ENCODE measurements around the gene CIPC.
A peak's percentile ranks its signal among the peaks of the same experiment; 100 is the strongest.

Gene CIPC

DNA sequence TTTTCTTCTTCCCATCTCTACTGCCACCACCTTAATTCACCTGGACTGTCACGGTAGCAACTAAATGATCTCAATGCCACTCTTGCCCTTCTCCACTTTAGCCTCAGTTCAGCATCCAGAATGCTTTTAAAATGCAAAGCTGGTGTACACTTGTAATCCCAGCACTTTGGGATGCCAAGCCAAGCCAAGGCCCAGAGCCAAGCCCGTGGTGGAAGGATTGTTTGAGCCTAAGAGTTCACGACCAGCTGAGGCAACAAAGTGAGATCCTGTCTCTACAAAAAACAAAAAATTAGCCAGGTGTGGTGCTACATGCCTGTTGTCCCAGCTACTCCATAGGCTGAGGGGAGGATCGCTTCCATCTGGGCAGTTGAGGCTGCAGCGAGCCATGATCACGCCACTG lies 5.9 kb downstream of the CIPC start:
- DNase-seq (ENCODE audit: low read depth in 2 of 2): no peak

DNA sequence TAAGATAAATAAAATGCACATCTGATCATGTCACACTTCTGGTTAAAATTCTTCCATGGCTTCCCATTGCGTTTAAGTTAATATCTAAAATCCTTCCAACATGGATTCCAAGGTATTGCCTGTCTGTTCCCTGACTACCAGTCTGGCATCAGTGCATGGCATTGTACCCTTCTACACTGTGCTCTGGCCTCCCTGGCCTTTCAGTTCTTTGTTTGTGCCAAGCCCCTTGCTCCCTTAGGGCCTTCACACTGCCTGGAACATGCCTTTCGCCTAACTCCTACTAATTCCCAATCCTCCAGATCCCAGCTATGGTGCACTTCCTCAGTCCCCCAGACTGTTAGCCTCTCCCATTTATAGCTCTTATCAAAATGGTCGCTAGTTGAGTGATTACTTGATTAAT lies 6.3 kb downstream of the CIPC start:
- DNase-seq (ENCODE audit: low read depth in 2 of 2): no peak

DNA sequence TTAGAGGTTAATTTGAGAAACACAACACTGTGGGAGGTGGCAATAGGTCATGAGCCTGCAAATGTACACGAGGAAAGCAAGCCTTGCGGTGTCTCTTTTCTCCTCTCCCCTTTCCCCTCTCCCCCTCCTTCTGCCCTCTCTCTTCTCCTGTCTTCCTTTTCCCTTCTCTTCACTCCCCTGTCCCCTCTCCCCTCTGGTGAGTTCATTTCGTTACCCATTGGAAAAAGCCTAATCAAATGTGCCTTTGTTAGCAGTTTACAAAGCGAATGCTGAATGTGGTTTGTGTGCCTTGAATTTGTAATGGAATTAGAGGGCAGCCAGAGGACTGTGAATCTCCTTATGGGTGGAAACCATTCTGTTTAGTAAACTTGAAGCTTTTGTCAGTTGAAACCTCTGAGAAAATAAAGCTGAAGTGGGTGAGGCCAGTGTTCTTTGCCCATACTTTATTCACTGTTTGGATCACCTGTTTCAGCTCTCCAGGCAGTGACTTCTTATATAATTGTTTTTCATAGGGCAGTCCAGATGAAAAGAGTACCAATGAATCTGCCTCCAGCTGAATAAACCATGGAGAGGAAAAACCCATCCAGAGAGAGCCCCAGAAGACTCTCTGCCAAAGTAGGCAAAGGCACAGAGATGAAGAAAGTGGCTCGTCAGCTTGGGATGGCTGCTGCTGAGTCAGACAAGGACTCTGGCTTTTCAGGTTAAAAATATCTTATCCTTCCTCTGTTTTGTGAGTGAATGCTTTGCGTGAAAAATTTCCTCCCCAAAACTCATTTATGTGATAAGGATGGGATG lies 7.3 kb downstream of the CIPC start:
- no peak for DNase-seq (ENCODE audit: low read depth in 2 of 2)

DNA sequence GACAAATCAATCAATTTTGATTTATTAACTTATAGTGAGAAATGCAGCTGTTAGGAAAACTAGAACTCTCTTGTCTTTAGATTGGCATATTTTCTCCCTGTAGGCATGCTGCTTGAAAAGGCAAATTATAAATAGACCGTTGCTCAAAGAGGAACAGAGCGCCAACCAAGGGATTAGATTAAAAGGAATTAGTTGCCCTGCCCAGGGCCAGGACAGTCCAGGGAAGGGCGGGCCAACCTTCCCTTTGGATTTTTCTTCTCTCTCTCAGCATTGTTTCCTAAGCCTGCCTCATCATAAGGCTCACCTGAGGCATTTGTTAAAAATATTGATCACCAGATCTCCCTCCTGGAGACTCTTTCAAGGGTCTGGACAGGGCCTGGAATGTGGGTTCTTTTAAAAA lies 8.6 kb downstream of the CIPC start:
- DNase-seq (ENCODE audit: low read depth in 2 of 2): no peak

DNA sequence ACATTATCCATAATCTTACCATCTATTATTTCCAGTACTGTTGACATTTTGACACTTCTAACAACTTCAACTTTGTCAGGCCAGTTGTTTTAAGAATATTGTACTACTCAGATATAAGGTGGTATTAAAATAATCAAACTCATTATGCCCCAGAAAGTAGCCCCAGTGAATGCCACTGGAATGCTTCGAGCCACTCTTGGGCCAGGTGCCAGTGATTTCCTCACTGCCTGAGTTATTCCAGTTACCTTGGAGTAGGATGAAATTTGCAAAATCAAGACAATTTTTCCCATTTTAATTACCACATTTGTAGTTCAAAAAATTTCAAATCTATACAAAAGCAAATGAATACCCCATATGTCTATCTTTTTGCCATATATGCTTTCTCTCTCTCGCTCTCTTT lies 9.2 kb downstream of the CIPC start:
- no peak for DNase-seq (ENCODE audit: low read depth in 2 of 2)

DNA sequence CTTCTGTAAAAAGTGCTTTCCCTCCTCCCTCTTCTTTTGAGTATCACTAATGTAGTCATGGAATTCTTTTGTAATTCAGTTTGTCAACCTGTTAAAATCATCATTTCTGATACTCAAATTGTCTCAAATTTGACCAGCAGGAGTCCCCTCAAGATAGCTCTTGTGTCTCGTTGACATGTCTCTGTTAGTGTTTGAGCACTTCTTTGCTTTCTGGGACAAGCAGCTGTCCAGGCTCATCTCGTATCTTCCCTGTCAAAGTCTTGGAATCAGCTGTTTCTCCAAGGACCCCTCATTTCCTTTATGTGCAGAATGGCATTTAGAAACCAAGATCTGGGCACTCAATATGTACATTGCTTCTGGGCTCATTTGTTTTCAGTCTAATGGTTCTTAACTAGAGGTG lies 10.7 kb downstream of the CIPC start:
- no peak for DNase-seq (ENCODE audit: low read depth in 2 of 2)

DNA sequence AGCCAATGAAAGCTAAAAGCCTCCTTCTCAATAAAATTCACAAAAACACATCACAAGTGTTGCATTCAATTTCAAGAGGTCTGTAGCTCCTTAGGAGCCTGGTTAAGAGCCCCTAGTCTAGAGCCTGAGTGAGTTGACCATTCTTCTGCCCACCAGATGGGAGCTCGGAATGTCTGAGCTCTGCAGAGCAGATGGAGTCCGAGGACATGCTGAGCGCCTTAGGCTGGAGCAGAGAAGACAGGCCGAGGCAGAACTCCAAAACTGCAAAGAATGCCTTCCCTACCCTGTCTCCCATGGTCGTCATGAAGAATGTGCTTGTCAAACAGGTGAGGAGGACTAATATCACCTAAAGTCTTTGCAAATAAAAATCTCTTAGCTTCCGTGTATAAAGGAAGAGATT lies 11.6 kb downstream of the CIPC start:
- no peak for DNase-seq (ENCODE audit: low read depth in 2 of 2)

DNA sequence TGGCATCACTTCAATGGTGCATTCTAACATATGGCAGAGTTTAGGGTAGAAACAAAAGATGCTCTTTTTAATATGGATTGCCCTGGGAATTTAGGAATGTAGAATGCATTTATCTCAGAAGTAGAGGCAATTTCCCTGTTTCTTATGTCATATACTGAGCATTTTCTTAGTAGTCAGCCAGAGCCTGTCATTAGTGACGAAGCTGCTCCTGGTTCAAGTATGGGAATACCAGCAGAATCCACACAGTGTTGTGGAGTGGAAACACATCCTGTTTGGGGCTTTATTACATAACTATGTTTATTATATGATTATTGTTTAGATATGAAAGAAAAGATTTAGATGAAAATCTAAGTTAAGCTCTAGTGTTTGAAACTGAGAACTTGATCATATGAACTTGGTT lies 12.2 kb downstream of the CIPC start:
- DNase-seq (ENCODE audit: low read depth in 2 of 2): no peak

DNA sequence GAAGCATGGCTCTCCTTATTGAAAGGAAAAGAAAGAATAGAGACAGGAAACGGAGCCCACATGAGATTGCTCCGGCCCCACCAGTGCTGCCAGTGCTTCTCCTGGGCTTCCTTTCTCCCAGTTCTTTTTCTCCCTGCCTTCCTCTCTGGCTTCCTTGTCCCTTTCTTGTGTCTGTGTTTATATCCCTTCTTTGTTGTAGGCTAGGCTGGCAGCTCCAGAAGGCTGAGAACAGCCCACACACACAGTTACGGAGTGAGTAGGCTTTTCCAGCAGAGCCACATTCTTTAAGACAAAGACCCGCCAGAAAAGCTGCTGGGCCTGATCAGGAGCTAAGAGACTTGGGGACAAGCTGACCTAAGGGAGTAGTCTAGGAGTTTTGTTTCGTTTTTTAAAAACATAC lies 13.0 kb downstream of the CIPC start:
- DNase-seq (ENCODE audit: low read depth in 2 of 2): no peak

DNA sequence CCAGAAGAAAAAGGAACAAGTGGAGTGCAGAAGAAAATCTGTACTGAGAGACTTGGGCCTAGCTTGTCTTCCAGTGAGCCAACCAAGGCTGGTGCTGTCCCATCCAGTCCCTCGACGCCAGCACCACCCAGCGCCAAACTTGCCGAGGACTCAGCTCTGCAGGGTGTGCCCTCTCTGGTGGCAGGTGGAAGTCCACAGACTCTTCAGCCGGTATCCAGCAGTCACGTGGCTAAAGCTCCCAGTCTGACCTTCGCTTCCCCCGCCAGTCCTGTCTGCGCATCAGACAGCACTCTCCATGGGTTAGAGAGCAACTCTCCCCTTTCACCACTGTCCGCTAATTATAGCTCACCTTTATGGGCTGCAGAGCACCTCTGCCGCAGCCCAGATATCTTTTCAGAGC lies 15.6 kb downstream of the CIPC start:
- no peak for DNase-seq (ENCODE audit: low read depth in 2 of 2)

DNA sequence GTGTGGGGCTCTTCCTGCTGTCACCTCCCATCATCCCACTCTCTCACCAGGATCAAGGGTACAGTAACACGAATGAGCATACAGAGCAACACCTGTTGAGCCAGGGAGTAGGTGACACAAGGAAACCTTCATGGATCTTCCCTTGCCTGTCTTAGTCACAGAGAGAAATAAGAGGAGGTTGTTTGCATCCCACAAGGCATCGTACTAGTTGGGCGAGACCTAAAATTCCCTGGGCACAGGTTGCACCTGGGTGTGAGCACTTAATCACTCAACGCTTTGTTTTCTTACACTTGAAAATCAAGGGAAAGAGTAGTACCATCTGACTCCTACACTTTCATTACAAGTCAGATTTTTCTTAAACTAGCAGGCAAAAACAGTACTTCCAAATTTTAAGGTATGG lies 16.6 kb downstream of the CIPC start:
- DNase-seq (ENCODE audit: low read depth in 2 of 2): no peak

DNA sequence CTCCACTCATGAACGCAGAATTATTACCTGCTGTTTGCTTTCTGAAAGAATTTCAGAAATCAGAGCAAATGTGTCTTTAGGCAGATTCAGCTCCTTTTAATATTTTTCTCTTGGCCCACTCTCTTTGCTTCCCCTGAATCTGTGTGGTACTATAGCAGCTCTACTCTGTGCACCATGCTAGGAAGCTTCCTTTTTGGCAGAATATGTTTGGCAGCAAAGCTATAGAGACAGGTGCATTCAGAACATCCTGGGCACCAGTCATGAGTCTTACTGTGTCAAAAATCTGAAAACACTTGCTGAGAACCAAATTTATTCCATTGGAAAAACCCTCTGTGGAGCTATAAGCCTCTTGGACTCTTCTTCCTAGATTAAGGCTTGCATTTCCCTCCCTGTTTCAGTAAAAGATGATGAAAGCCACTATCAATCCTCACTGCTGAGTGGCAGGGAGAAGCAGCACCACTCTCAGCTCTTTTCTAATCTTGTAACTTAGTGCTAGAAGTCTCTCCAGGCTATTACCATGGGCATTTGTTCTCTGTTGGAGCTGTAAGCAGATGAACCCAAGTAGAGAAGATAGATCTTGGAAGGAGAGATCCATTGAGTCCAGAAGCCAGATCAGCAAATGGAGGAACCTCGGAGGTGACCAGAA lies 18.2 kb downstream of the CIPC start:
- DNase-seq (ENCODE audit: low read depth in 2 of 2): no peak

DNA sequence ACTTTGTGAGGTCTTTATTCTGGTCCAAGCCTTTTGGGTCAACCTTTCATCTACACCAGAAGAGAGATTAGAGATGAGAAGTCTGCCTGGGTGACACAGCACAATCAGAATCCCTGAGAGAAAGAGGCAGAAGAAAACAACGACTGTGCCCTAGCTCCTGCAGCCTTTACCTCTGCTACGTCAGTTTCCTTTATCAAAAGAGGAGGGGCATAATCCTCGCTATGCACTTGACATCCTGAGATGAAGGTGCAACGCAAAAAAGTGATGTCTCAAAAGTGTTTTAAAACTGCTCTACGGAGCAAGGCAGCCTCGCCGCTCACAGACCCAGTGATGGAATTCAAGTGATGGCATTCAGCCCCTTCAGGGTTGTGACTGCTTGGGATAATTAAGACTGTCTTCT lies 21.8 kb downstream of the CIPC start:
- no peak for DNase-seq (ENCODE audit: low read depth in 2 of 2)

DNA sequence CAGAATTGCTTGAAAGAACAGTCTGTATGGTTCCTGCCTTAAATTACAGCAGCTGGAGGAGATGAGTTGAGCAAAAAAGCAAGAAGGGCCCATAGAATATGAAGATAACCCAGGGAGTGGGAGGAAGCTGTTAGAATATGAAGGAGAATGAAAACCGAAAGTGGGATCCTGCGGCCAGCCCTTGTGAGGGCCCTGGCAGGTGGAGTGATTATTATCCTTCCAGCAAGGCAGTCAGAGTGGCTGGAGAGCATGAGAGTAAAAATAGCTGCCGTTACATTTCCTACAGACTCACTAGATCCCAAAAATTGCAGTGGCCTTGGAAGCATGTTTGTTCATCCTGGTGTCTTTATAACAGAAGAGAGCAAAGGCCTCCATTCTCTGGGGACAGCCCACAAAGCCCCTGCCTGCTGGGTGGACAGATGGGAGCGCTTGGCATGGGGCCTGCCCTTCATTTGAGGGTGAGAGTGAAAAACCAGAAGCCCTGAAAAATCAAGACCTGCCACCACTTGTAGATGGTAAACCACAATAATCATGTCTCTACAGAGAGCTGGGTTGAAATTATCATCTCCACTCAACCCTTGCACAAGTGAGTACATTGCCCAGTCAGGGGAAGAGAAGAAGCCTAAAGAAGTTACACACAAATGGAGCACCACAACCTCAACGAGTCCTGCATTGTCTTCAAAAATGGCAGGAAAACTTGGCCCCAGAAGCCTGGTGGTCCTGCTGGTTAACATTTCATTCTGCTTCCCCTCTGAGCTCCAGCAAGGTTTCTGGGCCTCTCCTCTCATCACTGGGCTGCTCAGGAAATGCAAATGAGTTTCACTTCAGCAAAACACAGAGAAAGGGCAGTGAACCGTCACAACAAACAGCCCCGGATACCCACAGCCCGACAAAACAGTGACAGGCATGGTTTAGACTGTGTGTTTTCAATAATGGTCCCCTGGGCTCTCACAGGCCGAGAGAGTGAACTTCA lies 23.0 kb downstream of the CIPC start:
- no peak for DNase-seq (ENCODE audit: low read depth in 2 of 2)

DNA sequence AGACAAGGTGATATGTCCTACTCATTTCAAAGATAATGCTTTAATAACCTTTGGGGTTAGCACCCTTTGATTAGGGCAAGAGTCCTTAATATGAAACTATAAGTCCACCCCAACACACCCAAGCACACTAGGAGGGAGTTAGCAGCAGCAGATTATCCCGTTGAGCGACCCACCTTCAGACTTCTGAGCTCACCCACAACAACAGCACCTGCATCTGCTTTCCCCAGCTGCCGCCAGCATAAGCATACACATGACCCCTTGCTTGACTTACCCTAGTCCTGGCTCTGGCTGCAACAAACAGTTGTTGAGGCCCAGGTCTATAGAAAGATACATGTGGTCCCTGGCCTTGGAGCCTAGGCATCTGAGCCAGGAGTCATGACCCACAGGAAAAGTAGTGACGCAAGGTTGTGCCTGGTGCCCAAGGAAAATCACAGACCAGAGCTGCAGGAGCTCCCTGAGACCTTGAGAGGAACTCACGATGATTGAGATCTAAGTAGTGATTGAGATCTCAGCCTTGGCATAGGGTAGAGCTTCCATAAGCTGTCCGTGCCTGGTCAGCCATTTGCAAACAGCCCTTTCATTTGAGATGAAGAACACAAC lies 24.6 kb downstream of the CIPC start:
- DNase-seq (ENCODE audit: low read depth in 2 of 2): no peak

DNA sequence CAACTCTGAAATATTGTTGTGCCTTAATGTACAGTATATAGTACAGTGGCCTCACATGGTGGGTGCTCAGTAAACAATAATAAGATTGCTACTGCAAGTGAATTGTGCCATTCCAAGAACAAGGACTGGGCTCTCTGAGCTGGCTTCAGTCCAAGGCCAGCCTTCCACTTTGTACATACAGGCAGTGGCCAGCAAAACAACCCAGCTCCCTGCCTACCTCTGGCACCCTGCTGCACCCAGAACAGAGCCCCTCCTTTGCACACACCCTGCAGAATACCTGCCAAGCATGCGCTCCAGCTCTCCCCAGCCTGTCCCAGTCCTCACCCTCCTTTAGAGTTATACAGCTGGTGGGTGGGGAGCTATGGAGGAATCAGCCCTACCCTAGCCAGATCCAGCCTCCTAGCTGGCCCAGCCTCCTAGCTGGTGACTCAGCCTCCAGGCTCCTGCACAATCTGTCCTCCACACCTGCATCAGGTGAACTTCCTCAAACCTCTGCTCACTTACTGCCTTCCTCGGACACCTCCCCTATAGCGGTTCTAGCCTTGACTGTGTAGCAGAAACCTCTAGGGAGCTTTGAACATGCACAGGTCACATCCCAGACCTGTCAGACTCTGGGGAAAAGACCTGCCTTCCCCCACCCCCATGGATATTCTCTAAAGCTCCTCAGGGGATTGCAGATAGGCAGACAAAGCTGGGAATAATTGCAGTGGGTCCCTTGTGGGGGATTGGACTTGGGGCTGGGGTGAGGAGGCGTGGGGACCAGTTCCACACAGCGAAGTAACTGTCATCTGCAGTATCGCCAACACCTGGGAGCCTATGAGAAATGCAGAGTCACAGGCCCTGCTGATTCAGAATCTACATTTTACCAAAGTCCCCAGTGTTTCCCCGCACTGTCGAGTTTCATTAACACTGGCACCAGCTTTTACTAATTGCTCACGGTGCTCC lies 25.6 kb downstream of the CIPC start:
- DNase-seq (ENCODE audit: low read depth in 2 of 2): no peak

DNA sequence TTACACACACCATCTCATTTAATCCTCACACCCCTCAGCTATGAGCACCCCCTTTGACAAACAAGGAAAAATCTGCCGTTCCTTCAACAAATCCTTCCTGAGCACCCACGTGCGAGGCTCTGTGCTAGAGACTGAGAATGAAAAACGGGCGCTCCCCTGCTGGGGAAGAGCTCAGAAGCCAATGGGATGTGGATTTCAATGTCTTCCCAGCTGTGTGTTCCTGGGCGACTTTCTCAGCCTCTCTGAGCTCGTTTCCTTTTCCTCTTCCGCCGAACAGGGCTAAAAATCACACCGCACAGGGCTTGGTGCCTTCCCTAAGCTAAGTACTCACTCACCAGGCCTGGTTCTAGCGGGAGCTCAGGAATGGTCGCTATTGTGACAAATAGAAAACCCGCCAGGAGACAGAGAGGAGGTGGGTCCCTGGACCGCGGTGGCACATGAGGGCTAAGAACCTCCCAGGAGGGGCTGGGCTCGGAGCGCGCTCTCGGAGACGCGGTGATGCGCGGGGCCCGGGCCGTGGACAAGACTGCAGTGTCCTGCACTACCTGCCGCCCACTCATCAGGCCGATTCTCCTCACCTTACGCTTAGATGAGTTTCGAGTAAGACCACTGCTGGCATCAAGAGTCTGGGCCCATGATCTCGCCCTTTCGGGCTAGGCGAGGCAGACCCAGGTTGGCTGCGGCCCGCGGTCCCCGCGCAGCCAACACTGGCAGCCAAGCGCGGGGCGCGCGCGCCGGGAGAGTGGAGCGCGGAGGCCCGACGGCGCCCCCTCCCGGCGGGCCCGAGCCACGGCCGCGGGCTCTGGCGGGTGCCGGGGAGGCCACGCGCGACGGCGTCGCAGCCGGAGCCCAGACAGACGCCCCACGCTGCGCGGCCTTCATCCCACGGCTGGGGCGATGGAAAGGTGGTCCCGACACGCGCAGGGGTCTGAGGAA lies 26.6 kb downstream of the CIPC start:
- DNase-seq (ENCODE audit: low read depth in 2 of 2): peak; percentile 51 to 59

DNA sequence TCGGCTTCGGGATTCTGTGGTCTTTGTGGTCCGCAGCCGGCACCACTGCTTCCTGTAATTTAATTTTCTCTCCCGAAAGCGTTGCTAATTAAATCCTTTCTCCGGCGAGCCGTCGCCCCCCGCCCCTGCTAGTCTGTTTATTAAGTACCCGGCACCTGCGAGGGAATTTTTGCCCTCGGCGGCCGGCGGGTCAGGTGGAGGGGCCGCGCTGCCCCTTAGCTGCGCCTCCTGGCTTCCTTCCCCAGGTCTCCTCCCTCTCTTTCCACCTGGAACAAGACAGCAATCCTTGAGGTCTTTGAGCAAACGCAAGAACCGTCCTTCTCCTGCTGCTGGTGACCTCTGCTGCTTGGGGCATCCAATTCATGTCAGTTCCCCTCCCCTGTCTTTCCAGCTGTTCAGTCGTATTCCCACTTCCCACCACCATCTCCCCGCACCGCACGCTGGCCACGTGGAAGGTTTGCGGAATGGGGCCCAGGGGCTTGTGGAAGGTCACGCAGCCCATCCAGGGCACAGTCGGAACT lies 27.3 kb downstream of the CIPC start:
- DNase-seq (ENCODE audit: low read depth in 2 of 2): no peak

DNA sequence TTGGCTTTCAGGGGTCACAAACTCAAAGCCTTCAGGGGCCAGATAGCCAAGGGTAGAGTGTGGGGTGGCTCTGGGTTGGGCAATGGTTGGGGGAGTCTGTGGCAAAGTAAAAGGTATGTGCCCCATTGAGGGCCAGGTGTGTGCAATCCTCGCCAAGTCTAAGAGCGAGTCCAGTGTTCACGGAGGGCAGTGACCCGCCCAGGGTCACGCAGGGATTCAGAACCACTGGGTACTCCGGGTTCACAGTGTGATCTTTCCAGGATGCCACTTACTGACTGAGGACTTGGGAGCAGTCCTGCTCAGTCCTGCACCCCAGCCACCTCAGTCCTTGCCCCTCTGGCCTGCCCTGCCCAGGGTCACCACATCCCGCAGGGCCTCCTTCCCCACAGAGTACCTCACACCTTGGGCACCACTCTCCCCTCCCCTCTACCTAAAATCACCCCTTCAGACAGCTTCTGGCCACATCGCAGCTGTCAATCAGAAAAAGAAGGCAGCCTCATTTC lies 27.8 kb downstream of the CIPC start:
- no peak for DNase-seq (ENCODE audit: low read depth in 2 of 2)
